Spinal cord (tissue), 10 donors: ENCODE measurements around the gene EFTUD2. TPM values are rescaled to one million over a fixed set of nuclear protein-coding genes. Genes with fewer than 3 reads are reported as not detected.
A peak's percentile ranks its signal among the peaks of the same experiment; 100 is the strongest.

Experiments used
- DNase-seq, 6 donors: peaks; one replicate each; pipeline versions ENCODE4 v3.0.0 to v3.0.0-alpha.2; 2013 to 2015; ENCODE audit warnings: low spot score in 6 of 6, low read depth in 4 of 6
- H3K27ac ChIP-seq: one replicate; pipeline ENCODE4 v1.5.1; 2013; ENCODE audit warnings: low read depth, low read length, control low read depth
- H3K27me3 ChIP-seq: one replicate; pipeline ENCODE4 v1.6.1; 2013; ENCODE audit warnings: low read length; ENCODE audit not compliant: control insufficient read depth, insufficient read depth
- H3K36me3 ChIP-seq: one replicate; pipeline ENCODE4 v1.6.1; 2013; ENCODE audit warnings: low read length; ENCODE audit not compliant: control insufficient read depth, insufficient read depth
- H3K4me1 ChIP-seq: one replicate; pipeline ENCODE4 v1.6.1; 2013; ENCODE audit warnings: low read length; ENCODE audit not compliant: control insufficient read depth, insufficient read depth
- H3K4me3 ChIP-seq: one replicate; pipeline ENCODE4 v1.5.1; 2013; ENCODE audit warnings: low read depth, low read length, control low read depth
- H3K9me3 ChIP-seq: one replicate; pipeline ENCODE4 v1.6.1; 2013; ENCODE audit warnings: low read length; ENCODE audit not compliant: control insufficient read depth, insufficient read depth
- WGBS: methylation state at CpG from one replicate; pipeline ENCODE4 v1.1.5; 2013; ENCODE audit warnings: missing lambda C conversion rate; ENCODE audit not compliant: insufficient coverage; 5-methylcytosine and 5-hydroxymethylcytosine counted together
- polyA plus RNA-seq, 2 donors: library from polyadenylated mRNA; unstranded; fragments of 120-200 nt; gene quantifications; one replicate each; pipeline ENCODE4 v1.2.1, GENCODE V29; 2013; ENCODE audit not compliant: insufficient read length in 2 of 2
- total RNA-seq, 2 donors: library from RNA; depleted of rRNA in 1 of 2; stranded (reverse); fragments of 120-200 nt in 1 of 2; fragments of >200 nt in 1 of 2; gene quantifications; one replicate each; pipeline versions ENCODE4 v1.2.3 to v1.2.4, GENCODE V29; 2013 to 2014
- donor health status: healthy.

The EFTUD2 gene
- total and polyA plus RNA-seq, 4 donors: 68.0 to 85.0 (median 74.3) TPM

- 43% methylated on average over 8 of the region's 18 CpGs for WGBS
- Histone ChIP-seq H3K9me3 (no peaks in the 10 kb centered on the region), H3K36me3 (peaks cover 55% of the 10 kb centered on the region), H3K4me1 (peaks cover 65% of the 10 kb centered on the region), H3K27ac (no peak overlapping the region), H3K4me3 (no peak overlapping the region), H3K27me3 (peaks cover 3% of the 10 kb centered on the region)
- DNase-seq: peak in 1 of 6 donors; percentile 51
Observed at GRCh38 chr17:44906763-44907728, 7.8 kb upstream of the EFTUD2 start.

GRCh38 chr17:44906010-44906646 lies 6.9 kb upstream of the EFTUD2 start:
- DNase-seq: no peak

GRCh38 chr17:44905006-44906000 lies 6.1 kb upstream of the EFTUD2 start:
- H3K27me3 ChIP-seq: no peaks in the 10 kb centered on the region
- 73% methylated on average over 8 of the region's 9 CpGs for WGBS
- no peak for DNase-seq
- no peak overlapping the region for H3K4me3 ChIP-seq
- H3K36me3 ChIP-seq: peaks cover 40% of the 10 kb centered on the region
- peak overlapping the region; percentile 22 for H3K27ac ChIP-seq
- no peaks in the 10 kb centered on the region for H3K9me3 ChIP-seq
- peaks cover 50% of the 10 kb centered on the region for H3K4me1 ChIP-seq

More at GRCh38 chr17:44906010-44906646, 6.9 kb upstream of the EFTUD2 start:
- H3K27ac ChIP-seq: peak overlapping the region; percentile 22
- WGBS: 72% methylated on average over 10 of the region's 10 CpGs
- H3K4me3 ChIP-seq: no peak overlapping the region
- peaks cover 47% of the 10 kb centered on the region for H3K36me3 ChIP-seq
- H3K27me3 ChIP-seq: peaks cover 3% of the 10 kb centered on the region
- peaks cover 56% of the 10 kb centered on the region for H3K4me1 ChIP-seq
- H3K9me3 ChIP-seq: no peaks in the 10 kb centered on the region

GRCh38 chr17:44904001-44904984 lies 5.0 kb upstream of the EFTUD2 start:
- 91% methylated on average over 35 of the region's 35 CpGs for WGBS
- Histone ChIP-seq H3K9me3 (no peaks in the 10 kb centered on the region), H3K36me3 (peaks cover 32% of the 10 kb centered on the region), H3K27me3 (no peaks in the 10 kb centered on the region), H3K4me3 (no peak overlapping the region), H3K27ac (no peak overlapping the region), H3K4me1 (peaks cover 52% of the 10 kb centered on the region)
- peak in 1 of 6 donors; percentile 45 for DNase-seq

GRCh38 chr17:44903012-44903685 lies 3.9 kb upstream of the EFTUD2 start:
- H3K27me3 ChIP-seq: no peaks in the 10 kb centered on the region
- peaks cover 26% of the 10 kb centered on the region for H3K36me3 ChIP-seq
- no peak for DNase-seq
- H3K27ac ChIP-seq: no peak overlapping the region
- H3K9me3 ChIP-seq: no peaks in the 10 kb centered on the region
- peaks cover 55% of the 10 kb centered on the region for H3K4me1 ChIP-seq
- H3K4me3 ChIP-seq: no peak overlapping the region
- 73% methylated on average over 3 of the region's 8 CpGs for WGBS

GRCh38 chr17:44902135-44902760 lies 3.0 kb upstream of the EFTUD2 start:
- no peaks in the 10 kb centered on the region for H3K9me3 ChIP-seq
- no peaks in the 10 kb centered on the region for H3K27me3 ChIP-seq
- no peak overlapping the region for H3K27ac ChIP-seq
- 87% methylated on average over 15 of the region's 17 CpGs for WGBS
- H3K4me3 ChIP-seq: no peak overlapping the region
- H3K36me3 ChIP-seq: peaks cover 23% of the 10 kb centered on the region
- DNase-seq: no peak
- peaks cover 50% of the 10 kb centered on the region for H3K4me1 ChIP-seq

- Histone ChIP-seq H3K4me1 (peaks cover 44% of the 10 kb centered on the region), H3K9me3 (no peaks in the 10 kb centered on the region), H3K27me3 (no peaks in the 10 kb centered on the region), H3K4me3 (no peak overlapping the region), H3K36me3 (peaks cover 22% of the 10 kb centered on the region), H3K27ac (no peak overlapping the region)
- WGBS: 40% methylated on average over 1 of the region's 4 CpGs
- DNase-seq: peak in 1 of 6 donors; percentile 12
Observed at GRCh38 chr17:44901411-44901921, 2.2 kb upstream of the EFTUD2 start.
